HEK293 (cell line): ENCODE results near the gene PRR23B.

Source experiments
- CTCF ChIA-PET: fragments of 350-600 bp; formaldehyde crosslinking; extraction: SDS; loops from one replicate; lab custom pipeline; 2021; ENCODE audit warnings: antibody characterized with exemption; lab: Yijun Ruan, JAX
- POLR2A ChIA-PET: fragments of 300-600 bp; formaldehyde crosslinking; extraction: SDS; loops from one replicate; lab custom pipeline; 2020; ENCODE audit warnings: antibody characterized with exemption, inconsistent platforms; lab: Yijun Ruan, JAX
- H3K27ac ChIP-seq: fragments of 200-500 bp; sonication (Bioruptor generic); 2 replicates; pipeline ENCODE4 v1.5.1; 2014; ENCODE audit warnings: low read depth, low read length, control low read depth, inconsistent platforms; ENCODE audit errors: extremely low read depth
- H3K36me3 ChIP-seq, 2 experiments: fragments of 200-500 bp in 1 of 2; sonication (Bioruptor generic) in 1 of 2; 1 replicate in 1 of 2; 2 replicates in 1 of 2; pipeline ENCODE4 v1.5.1; 2014 to 2017; ENCODE audit warnings: inconsistent platforms in 2 of 2, low read length in 2 of 2; ENCODE audit not compliant: control insufficient read depth in 2 of 2, insufficient read depth in 1 of 2
- H3K4me1 ChIP-seq: fragments of 200-500 bp; sonication (Bioruptor generic); 2 replicates; pipeline ENCODE4 v1.5.1; 2014; ENCODE audit warnings: mild to moderate bottlenecking, low read length, inconsistent platforms; ENCODE audit not compliant: control insufficient read depth, insufficient read depth
- H3K4me3 ChIP-seq: 2 replicates; pipeline ENCODE4 v1.5.1; 2011; ENCODE audit warnings: low read depth, mild to moderate bottlenecking, control low read depth, low read length, moderate library complexity
- H3K9me3 ChIP-seq: fragments of 200-500 bp; sonication (Bioruptor generic); 2 replicates; pipeline ENCODE4 v1.5.1; 2014; ENCODE audit warnings: low read depth, low read length, inconsistent platforms; ENCODE audit not compliant: control insufficient read depth, insufficient read depth
- BCL11A ChIP-seq: fragments of 450-650 bp; formaldehyde crosslinking; IDR thresholded peaks from 2 replicates; pipeline ENCODE4 v1.5.1; 2016; ENCODE audit warnings: low read depth, missing biosample characterization, missing genetic modification characterization
- HOXD13 ChIP-seq: sonication (generic); formaldehyde crosslinking; IDR thresholded peaks from 2 replicates; pipeline ENCODE4 v1.8.0; 2022; ENCODE audit warnings: missing genetic modification reagents, borderline replicate concordance
- KLF8 ChIP-seq: fragments of 450-650 bp; formaldehyde crosslinking; IDR thresholded peaks from 2 replicates; pipeline ENCODE4 v1.5.1; 2016; ENCODE audit warnings: missing biosample characterization, missing genetic modification characterization
- REPIN1 ChIP-seq: fragments of 450-650 bp; formaldehyde crosslinking; IDR thresholded peaks from 2 replicates; pipeline ENCODE4 v1.5.1; 2017; ENCODE audit warnings: missing biosample characterization, missing genetic modification characterization, low read depth
- SP7 ChIP-seq: fragments of 450-650 bp; formaldehyde crosslinking; IDR thresholded peaks from 2 replicates; pipeline ENCODE4 v1.5.1; 2016; ENCODE audit warnings: missing biosample characterization, missing genetic modification characterization
- TRIM28 ChIP-seq: IDR thresholded peaks from 2 replicates; pipeline ENCODE4 v1.6.1; 2011; ENCODE audit warnings: low read length, control low read depth, borderline replicate concordance
- ZNF114 ChIP-seq: fragments of 450-650 bp; formaldehyde crosslinking; IDR thresholded peaks from 2 replicates; pipeline ENCODE4 v1.5.0; 2017; ENCODE audit warnings: missing biosample characterization, missing genetic modification characterization
- ZNF211 ChIP-seq: fragments of 450-650 bp; formaldehyde crosslinking; IDR thresholded peaks from 2 replicates; pipeline ENCODE4 v1.5.1; 2016; ENCODE audit warnings: low read depth, missing biosample characterization, missing genetic modification characterization
- ZNF239 ChIP-seq: fragments of 450-650 bp; formaldehyde crosslinking; IDR thresholded peaks from 2 replicates; pipeline ENCODE4 v1.5.1; 2016; ENCODE audit warnings: missing biosample characterization, missing genetic modification characterization
- ZNF302 ChIP-seq: fragments of 450-650 bp; formaldehyde crosslinking; IDR thresholded peaks from 2 replicates; pipeline ENCODE4 v1.5.1; 2016; ENCODE audit warnings: missing biosample characterization, missing genetic modification characterization, low read depth
- ZNF354C ChIP-seq: fragments of 450-650 bp; formaldehyde crosslinking; IDR thresholded peaks from 2 replicates; pipeline ENCODE4 v1.5.1; 2016; ENCODE audit warnings: missing biosample characterization, missing genetic modification characterization, low read depth, borderline replicate concordance
- ZNF362 ChIP-seq: fragments of 450-650 bp; formaldehyde crosslinking; IDR thresholded peaks from 2 replicates; pipeline ENCODE4 v1.5.1; 2016; ENCODE audit warnings: missing biosample characterization, missing genetic modification characterization
- ZNF433 ChIP-seq: fragments of 450-650 bp; formaldehyde crosslinking; IDR thresholded peaks from 2 replicates; pipeline ENCODE4 v1.5.1; 2016; ENCODE audit warnings: missing biosample characterization, missing genetic modification characterization, low read depth
- ZNF560 ChIP-seq: fragments of 450-650 bp; formaldehyde crosslinking; IDR thresholded peaks from 2 replicates; pipeline ENCODE4 v1.5.1; 2017; ENCODE audit warnings: missing biosample characterization, missing genetic modification characterization, borderline replicate concordance
- ZNF664 ChIP-seq: fragments of 450-650 bp; formaldehyde crosslinking; IDR thresholded peaks from 2 replicates; pipeline ENCODE4 v1.5.1; 2016; ENCODE audit warnings: missing biosample characterization, missing genetic modification characterization
- ZNF776 ChIP-seq: fragments of 450-650 bp; formaldehyde crosslinking; IDR thresholded peaks from 2 replicates; pipeline ENCODE4 v1.5.0; 2017; ENCODE audit warnings: missing biosample characterization, missing genetic modification characterization, borderline replicate concordance
- TF ChIP-seq, protein P1 (sequence below): fragments of 450-650 bp; formaldehyde crosslinking; IDR thresholded peaks from 2 replicates; pipeline ENCODE4 v1.5.1; 2016; ENCODE audit warnings: missing biosample characterization, missing genetic modification characterization
- TF ChIP-seq, protein P2 (sequence below): fragments of 450-650 bp; formaldehyde crosslinking; IDR thresholded peaks from 2 replicates; pipeline ENCODE4 v1.5.1; 2016; ENCODE audit warnings: missing biosample characterization, missing genetic modification characterization, borderline replicate concordance
- TF ChIP-seq, protein P3 (sequence below): fragments of 450-650 bp; formaldehyde crosslinking; IDR thresholded peaks from 2 replicates; pipeline ENCODE4 v1.5.1; 2016; ENCODE audit warnings: missing biosample characterization, missing genetic modification characterization

PRR23B gene

DNA sequence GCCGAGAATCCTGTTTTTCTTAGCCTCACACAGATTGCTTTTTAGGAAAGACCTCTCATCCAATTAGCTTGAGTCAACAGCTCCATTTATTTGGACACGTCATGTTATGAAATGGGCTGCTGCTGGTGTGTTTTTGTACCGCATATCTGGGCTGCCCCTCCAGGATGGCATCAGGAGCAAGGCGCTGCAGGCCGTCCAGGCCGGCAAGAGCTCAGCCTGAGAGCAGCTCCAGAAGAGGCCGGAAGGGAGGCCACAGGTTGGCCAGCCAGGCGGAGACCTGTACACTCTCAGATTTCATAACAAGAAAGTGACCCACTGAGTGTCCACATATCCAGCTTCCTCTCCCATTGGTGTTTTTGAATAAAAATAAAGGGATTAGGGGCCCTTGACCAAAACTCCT is 45.4 kb downstream of the PRR23B start:
- H3K9me3 ChIP-seq, result no peaks in the 10 kb centered on the region
- no peak for TF ChIP-seq SP7 (tag by site-specific recombination)
- TF ChIP-seq, protein P1, sequence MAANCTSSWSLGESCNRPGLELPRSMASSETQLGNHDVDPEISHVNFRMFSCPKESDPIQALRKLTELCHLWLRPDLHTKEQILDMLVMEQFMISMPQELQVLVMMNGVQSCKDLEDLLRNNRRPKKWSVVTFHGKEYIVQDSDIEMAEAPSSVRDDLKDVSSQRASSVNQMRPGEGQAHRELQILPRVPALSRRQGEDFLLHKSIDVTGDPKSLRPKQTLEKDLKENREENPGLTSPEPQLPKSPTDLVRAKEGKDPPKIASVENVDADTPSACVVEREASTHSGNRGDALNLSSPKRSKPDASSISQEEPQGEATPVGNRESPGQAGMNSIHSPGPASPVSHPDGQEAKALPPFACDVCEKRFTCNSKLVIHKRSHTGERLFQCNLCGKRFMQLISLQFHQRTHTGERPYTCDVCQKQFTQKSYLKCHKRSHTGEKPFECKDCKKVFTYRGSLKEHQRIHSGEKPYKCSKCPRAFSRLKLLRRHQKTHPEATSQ, result no peak
- TF ChIP-seq ZNF362 (tag by site-specific recombination), result no peak
- no peak for TF ChIP-seq TRIM28
- TF ChIP-seq, protein P2, sequence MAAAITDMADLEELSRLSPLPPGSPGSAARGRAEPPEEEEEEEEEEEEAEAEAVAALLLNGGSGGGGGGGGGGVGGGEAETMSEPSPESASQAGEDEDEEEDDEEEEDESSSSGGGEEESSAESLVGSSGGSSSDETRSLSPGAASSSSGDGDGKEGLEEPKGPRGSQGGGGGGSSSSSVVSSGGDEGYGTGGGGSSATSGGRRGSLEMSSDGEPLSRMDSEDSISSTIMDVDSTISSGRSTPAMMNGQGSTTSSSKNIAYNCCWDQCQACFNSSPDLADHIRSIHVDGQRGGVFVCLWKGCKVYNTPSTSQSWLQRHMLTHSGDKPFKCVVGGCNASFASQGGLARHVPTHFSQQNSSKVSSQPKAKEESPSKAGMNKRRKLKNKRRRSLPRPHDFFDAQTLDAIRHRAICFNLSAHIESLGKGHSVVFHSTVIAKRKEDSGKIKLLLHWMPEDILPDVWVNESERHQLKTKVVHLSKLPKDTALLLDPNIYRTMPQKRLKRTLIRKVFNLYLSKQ (tag by site-specific recombination), result no peak
- TF ChIP-seq ZNF211 (tag by site-specific recombination), result no peak
- TF ChIP-seq KLF8 (tag by site-specific recombination), result no peak
- TF ChIP-seq REPIN1 (tag by site-specific recombination), result no peak
- TF ChIP-seq HOXD13 (CRISPR knock-in tag), result no peak
- no peak for TF ChIP-seq ZNF776 (tag by site-specific recombination)
- no peak for TF ChIP-seq ZNF302 (tag by site-specific recombination)
- TF ChIP-seq BCL11A (tag by site-specific recombination), result no peak
- no peak for TF ChIP-seq ZNF664 (tag by site-specific recombination)
- no peak for TF ChIP-seq ZNF239 (tag by site-specific recombination)
- no peak for TF ChIP-seq ZNF433
- TF ChIP-seq ZNF560 (tag by site-specific recombination), result no peak
- H3K4me3 ChIP-seq, result no peak overlapping the region
- ChIA-PET CTCF (interaction anchor here (0.5 kb wide), 1 partner anchor 19 kb away, joined by 3 read pairs; no protein-coding TSS in a partner anchor), POLR2A (no interaction called here)
- no peaks in the 10 kb centered on the region for H3K4me1 ChIP-seq
- H3K36me3 ChIP-seq, result no peaks in the 10 kb centered on the region
- H3K27ac ChIP-seq, result no peak overlapping the region

DNA sequence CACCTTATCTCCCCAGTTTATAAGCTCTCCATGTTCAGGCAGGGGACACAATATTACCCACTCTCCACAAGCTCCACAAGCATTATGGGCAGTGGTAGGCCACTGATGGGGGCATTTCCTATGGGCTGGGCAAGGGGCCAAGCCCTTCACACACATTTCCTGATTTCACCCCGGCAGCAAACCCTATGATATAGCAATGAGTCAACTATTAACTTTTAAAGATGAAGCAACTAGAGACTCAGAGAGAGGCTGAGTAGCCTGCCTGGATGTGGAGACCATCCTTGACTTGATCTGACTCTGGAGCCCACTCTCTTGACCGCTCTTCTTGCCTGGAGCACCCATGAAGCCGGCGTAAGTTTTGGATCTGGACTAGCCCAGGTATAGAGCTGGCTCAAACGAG is 46.3 kb downstream of the PRR23B start:
- no peaks in the 10 kb centered on the region for H3K36me3 ChIP-seq
- H3K4me3 ChIP-seq, result no peak overlapping the region
- POLR2A ChIA-PET, result no interaction called here
- H3K27ac ChIP-seq, result no peak overlapping the region
- H3K4me1 ChIP-seq, result no peaks in the 10 kb centered on the region
- CTCF ChIA-PET, result no interaction called here
- no peaks in the 10 kb centered on the region for H3K9me3 ChIP-seq
- TF ChIP-seq ZNF114, result no peak
- TF ChIP-seq ZNF354C (tag by site-specific recombination), result no peak
- TF ChIP-seq, protein P3, sequence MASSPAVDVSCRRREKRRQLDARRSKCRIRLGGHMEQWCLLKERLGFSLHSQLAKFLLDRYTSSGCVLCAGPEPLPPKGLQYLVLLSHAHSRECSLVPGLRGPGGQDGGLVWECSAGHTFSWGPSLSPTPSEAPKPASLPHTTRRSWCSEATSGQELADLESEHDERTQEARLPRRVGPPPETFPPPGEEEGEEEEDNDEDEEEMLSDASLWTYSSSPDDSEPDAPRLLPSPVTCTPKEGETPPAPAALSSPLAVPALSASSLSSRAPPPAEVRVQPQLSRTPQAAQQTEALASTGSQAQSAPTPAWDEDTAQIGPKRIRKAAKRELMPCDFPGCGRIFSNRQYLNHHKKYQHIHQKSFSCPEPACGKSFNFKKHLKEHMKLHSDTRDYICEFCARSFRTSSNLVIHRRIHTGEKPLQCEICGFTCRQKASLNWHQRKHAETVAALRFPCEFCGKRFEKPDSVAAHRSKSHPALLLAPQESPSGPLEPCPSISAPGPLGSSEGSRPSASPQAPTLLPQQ (tag by site-specific recombination), result no peak
